Liver (tissue), 9 donors: Measurements from ENCODE around the gene PRKN. TPM values are rescaled to one million over a fixed set of nuclear protein-coding genes. Genes with fewer than 3 reads are reported as not detected.

Source experiments
- DNase-seq: peaks from one replicate; pipeline ENCODE4 v3.0.0-alpha.2; 2017; ENCODE audit warnings: low spot score
- H3K27ac ChIP-seq, 2 donors: one replicate each; pipeline ENCODE4 v1.7.0; 2013; ENCODE audit warnings: inconsistent platforms in 2 of 2, low read length in 2 of 2, control low read depth in 1 of 2, low read depth in 1 of 2, mild to moderate bottlenecking in 1 of 2
- H3K27me3 ChIP-seq, 4 donors: one replicate each; pipeline versions ENCODE4 v1.6.1 to v1.7.0; 2013; ENCODE audit warnings: low read length in 3 of 4, inconsistent platforms in 1 of 4, mild to moderate bottlenecking in 1 of 4, moderate library complexity in 1 of 4; ENCODE audit not compliant: control insufficient read depth in 4 of 4, insufficient read depth in 4 of 4
- H3K36me3 ChIP-seq, 4 donors: one replicate each; pipeline versions ENCODE4 v1.6.1 to v1.7.0; 2013; ENCODE audit warnings: low read length in 3 of 4, mild to moderate bottlenecking in 3 of 4, low read depth in 1 of 4, moderate library complexity in 1 of 4; ENCODE audit not compliant: control insufficient read depth in 4 of 4, insufficient read depth in 3 of 4
- H3K4me1 ChIP-seq, 4 donors: one replicate each; pipeline versions ENCODE4 v1.6.1 to v1.7.0; 2013; ENCODE audit warnings: low read length in 3 of 4, mild to moderate bottlenecking in 3 of 4, moderate library complexity in 1 of 4; ENCODE audit not compliant: control insufficient read depth in 4 of 4, insufficient read depth in 4 of 4
- H3K4me3 ChIP-seq, 3 donors: one replicate each; pipeline versions ENCODE4 v1.6.1 to v1.7.0; 2013; ENCODE audit warnings: low read length in 3 of 3, control low read depth in 1 of 3, low read depth in 1 of 3, mild to moderate bottlenecking in 1 of 3
- H3K9ac ChIP-seq, 2 donors: one replicate each; pipeline ENCODE4 v1.7.0; 2013; ENCODE audit warnings: low read length in 2 of 2, mild to moderate bottlenecking in 2 of 2, moderate library complexity in 2 of 2, control low read depth in 1 of 2, low read depth in 1 of 2
- H3K9me3 ChIP-seq, 4 donors: one replicate each; pipeline versions ENCODE4 v1.6.1 to v1.7.0; 2013; ENCODE audit warnings: low read length in 3 of 4; ENCODE audit not compliant: control insufficient read depth in 4 of 4
- ATF3 ChIP-seq: IDR thresholded peaks from 2 replicates; pipeline ENCODE4 v1.6.1; 2016; ENCODE audit warnings: antibody characterized with exemption
- CTCF ChIP-seq: fragments of 150-350 bp; IDR thresholded peaks from 2 replicates; pipeline ENCODE4 v1.5.1; 2017; ENCODE audit warnings: improper control_type of control experiment, low read depth, low read length; ENCODE audit not compliant: missing input control
- GABPA ChIP-seq, 2 donors: IDR thresholded peaks in 1 of 2; conservative IDR thresholded peaks in 1 of 2; 2 replicates each; pipeline ENCODE4 v1.6.1; 2016; ENCODE audit warnings: antibody characterized with exemption in 2 of 2, mild to moderate bottlenecking in 1 of 2, moderate library complexity in 1 of 2
- JUND ChIP-seq, 2 donors: IDR thresholded peaks; 2 replicates each; pipeline ENCODE4 v1.6.1; 2016; ENCODE audit warnings: antibody characterized with exemption in 2 of 2
- MAX ChIP-seq: IDR thresholded peaks from 2 replicates; pipeline ENCODE4 v1.6.1; 2016; ENCODE audit warnings: antibody characterized with exemption
- RAD21 ChIP-seq, 2 donors: IDR thresholded peaks; 2 replicates each; pipeline ENCODE4 v1.6.1; 2016; ENCODE audit warnings: antibody characterized with exemption in 2 of 2, mild to moderate bottlenecking in 2 of 2
- REST ChIP-seq: IDR thresholded peaks from 2 replicates; pipeline ENCODE4 v1.6.1; 2016; ENCODE audit warnings: antibody characterized with exemption, mild to moderate bottlenecking
- TAF1 ChIP-seq: conservative IDR thresholded peaks from 2 replicates; pipeline ENCODE4 v1.6.1; 2016; ENCODE audit warnings: antibody characterized with exemption, mild to moderate bottlenecking
- ZBTB33 ChIP-seq: IDR thresholded peaks from 2 replicates; pipeline ENCODE4 v1.6.1; 2016; ENCODE audit warnings: antibody characterized with exemption
- WGBS: extraction: QIAGEN DNeasy Blood & Tissue Kit; methylation state at CpG from one replicate; pipeline ENCODE4 v1.1.7; 2013; 5-methylcytosine and 5-hydroxymethylcytosine counted together
- polyA plus RNA-seq, 2 donors: library from polyadenylated mRNA; stranded (reverse) in 1 of 2; unstranded in 1 of 2; fragments of 200-250 nt in 1 of 2; fragments of >200 nt in 1 of 2; fragmentation: Nextera tagmentation in 1 of 2; extraction: Ambion mirVana in 1 of 2; gene quantifications; one replicate each; pipeline versions ENCODE4 v1.2.1 to v1.2.3, GENCODE V29; 2013 to 2015
- total RNA-seq, 2 donors: library from RNA; depleted of rRNA; stranded (reverse); fragments of >200 nt; gene quantifications; one replicate each; pipeline ENCODE4 v1.2.3, GENCODE V29; 2014
- donor health status: healthy.
- donor health status: healthy.
- donor health status: healthy.
- donor health status: healthy.
- donor health status: healthy.

The PRKN gene
- total and polyA plus RNA-seq, 4 donors: 0.47 to 4.1 (median 3.2) TPM

GRCh38 chr6:162541019-162541601 is 186.5 kb downstream of the PRKN start:
- H3K4me3 ChIP-seq: no peak overlapping the region
- no peak overlapping the region for H3K9ac ChIP-seq
- no peak overlapping the region for H3K27ac ChIP-seq
- DNase-seq: no peak
- no peaks in the 10 kb centered on the region for H3K9me3 ChIP-seq
- H3K27me3 ChIP-seq: no peaks in the 10 kb centered on the region
- no peaks in the 10 kb centered on the region for H3K4me1 ChIP-seq
- 87% methylated on average over 4 of the region's 4 CpGs for WGBS
- no peak for TF ChIP-seq CTCF
- no peak for TF ChIP-seq RAD21 (IDR thresholded peaks at IDR 0.05)
- no peak for TF ChIP-seq MAX
- no peak for TF ChIP-seq ATF3
- no peak for TF ChIP-seq GABPA (IDR thresholded peaks at IDR 0.05 in 1 of 2, conservative IDR thresholded peaks at IDR 0.05 in 1 of 2)
- TF ChIP-seq ZBTB33: no peak
- TF ChIP-seq REST: no peak
- no peak for TF ChIP-seq JUND (IDR thresholded peaks at IDR 0.05)
- no peaks in the 10 kb centered on the region for H3K36me3 ChIP-seq

GRCh38 chr6:162539321-162539720 is 188.2 kb downstream of the PRKN start:
- no peak overlapping the region for H3K9ac ChIP-seq
- no peaks in the 10 kb centered on the region for H3K4me1 ChIP-seq
- 90% methylated on average over 3 of the region's 3 CpGs for WGBS
- H3K9me3 ChIP-seq: no peaks in the 10 kb centered on the region
- H3K36me3 ChIP-seq: no peaks in the 10 kb centered on the region
- H3K4me3 ChIP-seq: no peak overlapping the region
- no peak for TF ChIP-seq REST
- TF ChIP-seq TAF1: no peak
- DNase-seq: no peak
- H3K27ac ChIP-seq: no peak overlapping the region
- H3K27me3 ChIP-seq: no peaks in the 10 kb centered on the region
